ENCODE measurements around the gene ARHGEF25. TPM values are rescaled to one million over a fixed set of nuclear protein-coding genes. Genes with fewer than 3 reads are reported as not detected.
A peak's percentile ranks its signal among the peaks of the same experiment; 100 is the strongest.

ARHGEF25 gene
- total RNA-seq, 1 donor = 0.31 TPM

DNA sequence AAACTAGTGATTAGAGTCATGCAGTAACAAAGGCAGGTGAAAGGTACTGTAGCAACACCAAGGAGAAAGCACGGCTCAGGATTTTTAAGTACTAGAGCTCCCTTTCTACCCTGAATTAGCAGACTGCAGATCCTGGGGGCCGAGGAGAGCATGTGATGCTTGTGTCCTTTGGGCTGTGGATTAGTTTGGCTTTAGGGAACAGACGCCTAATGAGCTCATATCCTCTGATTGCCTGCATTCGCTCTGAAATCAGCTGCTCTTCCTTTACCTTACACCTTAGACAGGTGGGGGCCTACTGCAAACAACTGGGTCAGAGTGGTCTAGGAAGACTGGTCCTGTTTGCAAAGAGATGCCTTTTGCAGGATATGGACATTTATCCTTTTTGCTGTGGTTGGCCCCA, 18.0 kb upstream of the ARHGEF25 start:
- no peaks in the 10 kb centered on the region for H3K9me3 ChIP-seq (ENCODE audit: low read depth, low read length)
- H3K4me1 ChIP-seq (ENCODE audit: insufficient read depth, low read length) = peaks cover 23% of the 10 kb centered on the region
- no peak overlapping the region for H3K4me3 ChIP-seq (ENCODE audit: low read length)
- H3K27me3 ChIP-seq (ENCODE audit: insufficient read depth, low read length) = peaks cover under 1% of the 10 kb centered on the region

DNA sequence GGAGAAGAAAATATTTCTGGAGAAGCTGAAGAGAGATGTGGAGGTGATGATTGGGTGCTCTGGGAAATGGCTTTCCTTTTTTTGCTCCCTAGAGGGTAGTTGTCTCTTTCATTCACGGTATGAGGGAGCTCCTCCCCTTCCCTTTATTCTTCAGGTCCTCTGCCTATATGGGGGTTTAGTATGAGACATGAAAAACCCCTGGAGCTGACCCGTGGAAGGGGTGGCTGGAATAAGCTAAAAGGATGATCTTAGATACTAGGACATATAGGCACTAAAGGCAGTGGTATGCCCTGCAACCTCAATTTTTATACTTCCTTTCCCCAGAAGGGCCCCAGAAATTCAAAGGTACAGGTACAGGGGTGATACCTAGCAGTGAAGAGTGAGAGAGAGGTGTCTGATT, 10.8 kb upstream of the ARHGEF25 start:
- Histone ChIP-seq H3K4me1 (ENCODE audit: insufficient read depth, low read length) (peaks cover 19% of the 10 kb centered on the region), H3K4me3 (ENCODE audit: low read length) (no peak overlapping the region), H3K27me3 (ENCODE audit: insufficient read depth, low read length) (peaks cover 7% of the 10 kb centered on the region), H3K9me3 (ENCODE audit: low read depth, low read length) (no peaks in the 10 kb centered on the region)

DNA sequence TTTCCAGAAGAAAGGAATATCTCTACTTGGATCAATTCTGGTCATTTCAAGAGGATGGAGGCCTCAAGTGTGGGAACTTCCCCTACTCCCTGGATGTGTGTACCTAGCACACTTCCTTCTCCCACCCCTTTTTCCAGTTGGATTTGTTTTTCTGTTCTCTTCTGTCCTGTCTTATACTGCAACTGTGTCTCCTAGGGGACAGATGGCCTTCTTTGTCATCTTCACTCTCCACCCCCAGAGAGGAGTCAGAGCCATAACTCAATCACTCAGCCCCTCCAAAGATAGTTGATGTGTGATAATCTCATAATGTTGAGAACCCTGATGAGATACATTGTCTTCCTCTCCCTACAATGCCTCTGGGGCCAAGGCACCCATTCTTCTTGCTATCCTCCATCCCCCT, 8.7 kb upstream of the ARHGEF25 start:
- no peak overlapping the region for H3K4me3 ChIP-seq (ENCODE audit: low read length)
- H3K27me3 ChIP-seq (ENCODE audit: insufficient read depth, low read length) = peaks cover 14% of the 10 kb centered on the region
- peaks cover 24% of the 10 kb centered on the region for H3K4me1 ChIP-seq (ENCODE audit: insufficient read depth, low read length)
- no peaks in the 10 kb centered on the region for H3K9me3 ChIP-seq (ENCODE audit: low read depth, low read length)

DNA sequence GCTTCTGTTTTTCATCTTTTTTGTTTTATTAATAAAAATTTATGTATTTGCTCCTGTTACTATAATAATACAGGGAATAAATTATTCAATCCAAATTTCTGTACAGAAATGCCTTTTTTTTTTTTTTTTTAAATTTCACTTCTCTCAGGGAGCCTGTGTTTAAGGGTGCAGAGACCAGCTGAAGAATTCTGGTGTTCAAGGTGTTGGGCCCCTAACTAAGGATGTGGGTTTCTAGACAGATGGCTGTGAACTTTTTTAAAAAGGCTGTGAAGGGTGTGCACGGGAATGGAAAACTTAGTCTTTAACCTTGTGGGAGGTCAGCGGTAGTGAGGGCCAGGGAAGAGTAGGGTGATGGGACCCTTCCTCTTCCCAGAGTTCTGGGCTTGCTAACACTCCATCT, 7.9 kb upstream of the ARHGEF25 start:
- peaks cover 14% of the 10 kb centered on the region for H3K27me3 ChIP-seq (ENCODE audit: insufficient read depth, low read length)
- H3K4me3 ChIP-seq (ENCODE audit: low read length) = no peak overlapping the region
- peaks cover 24% of the 10 kb centered on the region for H3K4me1 ChIP-seq (ENCODE audit: insufficient read depth, low read length)
- H3K9me3 ChIP-seq (ENCODE audit: low read depth, low read length) = no peaks in the 10 kb centered on the region

DNA sequence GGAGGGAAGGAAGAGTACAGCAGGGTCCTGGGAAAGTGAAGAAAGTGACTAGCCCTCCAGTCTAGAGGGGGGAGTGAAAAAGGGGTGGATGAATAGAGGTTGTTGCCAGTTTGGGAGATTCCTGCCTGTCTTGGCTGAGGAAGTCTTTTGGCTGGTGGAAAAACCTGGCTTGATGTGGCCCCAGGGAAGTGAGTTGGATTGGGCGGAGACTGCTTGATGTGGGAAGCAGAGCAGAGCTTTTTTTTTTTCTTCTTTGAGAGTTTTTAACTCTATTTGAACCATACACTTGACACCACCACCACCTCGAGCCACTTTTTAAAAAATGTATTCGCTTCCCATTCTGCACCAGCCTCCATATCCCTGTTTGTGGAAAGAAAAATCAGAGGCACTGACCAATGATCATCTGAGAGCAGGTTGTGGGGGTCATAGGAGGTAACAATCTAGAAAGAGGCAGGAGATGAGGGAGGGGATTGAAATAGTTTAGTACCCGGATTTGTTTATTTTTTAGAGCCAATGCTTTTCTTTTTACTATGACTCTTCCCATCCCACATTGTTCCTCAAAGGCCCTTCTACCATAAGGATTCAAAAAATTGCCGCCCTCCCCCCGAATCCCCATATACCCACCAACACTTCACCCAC, 7.3 kb upstream of the ARHGEF25 start:
- Histone ChIP-seq H3K9me3 (ENCODE audit: low read depth, low read length) (no peaks in the 10 kb centered on the region), H3K4me1 (ENCODE audit: insufficient read depth, low read length) (peaks cover 24% of the 10 kb centered on the region), H3K27me3 (ENCODE audit: insufficient read depth, low read length) (peaks cover 16% of the 10 kb centered on the region), H3K4me3 (ENCODE audit: low read length) (peak overlapping the region; percentile 35)

DNA sequence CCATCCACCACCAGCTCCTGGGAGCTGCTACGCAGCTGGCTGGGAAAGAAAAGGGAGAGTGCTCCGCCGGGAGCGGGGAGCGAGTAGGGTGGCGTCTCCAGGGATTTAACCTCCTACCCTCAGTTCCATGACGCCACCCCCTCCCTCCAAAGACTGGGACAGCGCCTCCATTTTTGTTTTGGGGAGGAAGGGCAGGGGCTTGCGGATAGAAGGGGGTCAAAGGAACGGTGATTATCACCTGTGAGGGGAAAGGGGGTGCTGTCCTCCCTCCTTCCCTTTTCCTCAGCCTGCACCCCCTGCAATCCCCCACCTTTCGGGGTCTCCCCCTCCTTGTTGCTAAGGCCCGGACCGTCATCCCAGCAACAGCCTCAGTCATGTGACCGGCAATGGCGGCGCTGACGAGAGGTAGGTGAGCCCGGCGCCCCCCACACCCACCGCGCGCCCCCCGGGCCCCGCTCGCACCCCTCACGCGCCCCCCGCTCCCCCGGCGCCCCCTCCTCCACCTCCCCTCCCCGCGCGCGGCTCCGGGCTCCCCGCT, 6.7 kb upstream of the ARHGEF25 start, which contains the start of gene DTX3:
TSS of gene DTX3 (plus strand) at position 371 of the 538 bp plus-strand sequence. CDS start 1,694 bp downstream, outside the sequence.
- Histone ChIP-seq H3K9me3 (ENCODE audit: low read depth, low read length) (no peaks in the 10 kb centered on the region), H3K27me3 (ENCODE audit: insufficient read depth, low read length) (peaks cover 21% of the 10 kb centered on the region), H3K4me1 (ENCODE audit: insufficient read depth, low read length) (peaks cover 24% of the 10 kb centered on the region), H3K4me3 (ENCODE audit: low read length) (peak within 1 kb of the TSS; percentile 35)

DNA sequence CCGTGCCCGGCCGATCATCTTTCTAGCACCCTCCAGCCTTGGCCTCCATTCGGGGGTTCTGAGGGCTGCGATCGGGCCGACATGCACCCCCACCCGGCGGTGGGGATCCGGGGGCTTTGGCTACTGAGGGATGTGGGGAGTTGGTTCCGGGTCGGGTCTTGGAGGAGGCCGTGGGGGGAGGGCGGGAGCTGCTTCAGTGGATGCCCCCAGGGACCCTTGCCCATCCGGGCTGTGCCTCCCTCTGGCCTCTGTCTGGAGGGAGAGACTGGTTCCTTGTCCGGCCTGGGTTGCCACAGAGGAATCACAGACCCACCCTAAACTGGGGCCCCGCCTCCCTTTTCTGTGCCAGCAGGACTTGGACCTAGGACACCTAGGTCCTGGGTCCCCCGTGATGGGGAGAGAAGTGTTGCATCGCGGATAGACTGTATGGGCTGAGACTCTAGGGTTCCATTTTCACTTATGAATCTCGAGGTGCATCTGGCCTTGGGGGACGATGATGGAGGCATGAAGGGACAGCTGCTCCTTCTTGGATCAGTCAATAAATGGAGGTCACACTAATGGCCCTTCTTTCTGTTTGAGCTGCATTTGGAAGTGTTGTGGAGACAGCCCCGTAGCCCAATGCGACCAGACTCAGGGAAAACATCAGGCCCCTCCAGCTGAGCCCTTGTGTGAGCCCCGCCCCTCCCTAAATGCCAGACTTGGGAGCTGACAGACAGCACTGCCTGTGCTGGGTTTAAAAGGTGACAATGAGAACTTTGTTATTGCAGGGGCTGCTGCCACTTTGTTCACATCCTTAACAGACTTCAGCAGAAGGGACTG, 6.0 kb upstream of the ARHGEF25 start:
- peaks cover 21% of the 10 kb centered on the region for H3K27me3 ChIP-seq (ENCODE audit: insufficient read depth, low read length)
- H3K4me3 ChIP-seq (ENCODE audit: low read length) = peak overlapping the region; percentile 33

DNA sequence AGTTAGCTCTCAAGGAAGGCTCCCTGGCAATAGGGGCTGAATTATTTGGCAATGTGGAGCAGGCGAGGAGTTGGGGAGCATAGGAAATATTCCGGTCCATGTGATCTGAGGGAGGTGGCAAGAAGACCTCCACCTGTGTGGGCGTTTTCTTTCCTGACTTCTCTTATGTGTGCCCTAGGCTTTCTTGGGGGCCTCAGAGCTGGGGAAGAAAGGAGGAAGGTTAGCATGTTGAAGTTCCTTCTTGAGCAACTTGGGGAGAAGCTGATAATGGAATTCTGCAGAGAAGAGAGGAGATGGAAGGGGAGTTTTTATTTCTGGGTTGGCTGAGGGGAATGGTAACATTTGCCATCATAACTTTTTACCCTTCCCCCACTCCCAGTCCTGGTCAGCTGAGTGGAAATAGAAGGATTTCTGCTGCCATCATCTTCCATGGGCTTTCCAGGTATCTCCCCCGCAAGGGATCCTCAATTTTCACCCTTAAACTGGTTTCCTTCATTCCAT, 5.4 kb upstream of the ARHGEF25 start:
- no peaks in the 10 kb centered on the region for H3K9me3 ChIP-seq (ENCODE audit: low read depth, low read length)
- H3K4me3 ChIP-seq (ENCODE audit: low read length) = no peak overlapping the region
- H3K4me1 ChIP-seq (ENCODE audit: insufficient read depth, low read length) = peaks cover 29% of the 10 kb centered on the region
- peaks cover 28% of the 10 kb centered on the region for H3K27me3 ChIP-seq (ENCODE audit: insufficient read depth, low read length)

More for the DNA sequence above, 6.0 kb upstream of the ARHGEF25 start:
- Histone ChIP-seq H3K9me3 (ENCODE audit: low read depth, low read length) (no peaks in the 10 kb centered on the region), H3K4me1 (ENCODE audit: insufficient read depth, low read length) (peaks cover 24% of the 10 kb centered on the region)

DNA sequence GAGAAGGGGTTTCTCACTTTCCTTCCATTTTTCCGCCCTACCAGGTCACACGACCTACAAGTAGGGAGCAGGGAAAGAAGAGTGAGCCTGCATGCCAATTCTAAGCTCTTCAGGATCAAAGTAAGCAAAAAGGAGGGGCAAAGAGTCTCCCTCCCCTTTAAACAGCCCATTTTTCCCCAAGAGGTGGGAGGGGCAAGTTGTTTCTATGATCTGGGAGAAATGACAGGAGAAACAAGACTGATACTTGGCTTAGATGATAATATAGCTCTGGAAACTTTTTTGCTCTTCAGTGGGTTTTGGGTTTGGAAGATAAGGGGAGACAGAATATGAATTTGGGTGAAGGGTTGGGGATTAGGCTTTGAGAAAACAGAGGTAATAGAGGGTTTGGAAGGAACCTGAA, 4.8 kb upstream of the ARHGEF25 start:
- H3K4me1 ChIP-seq (ENCODE audit: insufficient read depth, low read length) = peaks cover 35% of the 10 kb centered on the region
- H3K4me3 ChIP-seq (ENCODE audit: low read length) = no peak overlapping the region
- no peaks in the 10 kb centered on the region for H3K9me3 ChIP-seq (ENCODE audit: low read depth, low read length)
- peaks cover 29% of the 10 kb centered on the region for H3K27me3 ChIP-seq (ENCODE audit: insufficient read depth, low read length)

DNA sequence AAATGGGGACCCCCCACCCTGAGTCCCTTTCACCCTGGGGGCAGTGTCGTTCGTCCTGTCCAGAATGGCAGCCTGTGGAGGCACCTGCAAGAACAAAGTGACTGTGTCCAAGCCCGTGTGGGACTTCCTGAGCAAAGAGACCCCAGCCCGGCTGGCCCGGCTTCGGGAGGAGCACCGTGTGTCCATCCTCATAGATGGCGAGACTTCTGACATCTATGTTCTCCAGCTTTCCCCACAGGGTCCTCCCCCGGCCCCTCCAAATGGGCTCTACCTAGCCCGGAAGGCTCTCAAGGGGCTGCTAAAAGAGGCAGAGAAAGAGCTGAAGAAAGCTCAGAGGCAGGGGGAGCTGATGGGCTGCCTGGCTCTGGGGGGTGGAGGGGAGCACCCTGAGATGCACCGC, 4.4 kb upstream of the ARHGEF25 start:
- Histone ChIP-seq H3K4me1 (ENCODE audit: insufficient read depth, low read length) (peaks cover 35% of the 10 kb centered on the region), H3K9me3 (ENCODE audit: low read depth, low read length) (no peaks in the 10 kb centered on the region), H3K27me3 (ENCODE audit: insufficient read depth, low read length) (peaks cover 30% of the 10 kb centered on the region), H3K4me3 (ENCODE audit: low read length) (no peak overlapping the region)

DNA sequence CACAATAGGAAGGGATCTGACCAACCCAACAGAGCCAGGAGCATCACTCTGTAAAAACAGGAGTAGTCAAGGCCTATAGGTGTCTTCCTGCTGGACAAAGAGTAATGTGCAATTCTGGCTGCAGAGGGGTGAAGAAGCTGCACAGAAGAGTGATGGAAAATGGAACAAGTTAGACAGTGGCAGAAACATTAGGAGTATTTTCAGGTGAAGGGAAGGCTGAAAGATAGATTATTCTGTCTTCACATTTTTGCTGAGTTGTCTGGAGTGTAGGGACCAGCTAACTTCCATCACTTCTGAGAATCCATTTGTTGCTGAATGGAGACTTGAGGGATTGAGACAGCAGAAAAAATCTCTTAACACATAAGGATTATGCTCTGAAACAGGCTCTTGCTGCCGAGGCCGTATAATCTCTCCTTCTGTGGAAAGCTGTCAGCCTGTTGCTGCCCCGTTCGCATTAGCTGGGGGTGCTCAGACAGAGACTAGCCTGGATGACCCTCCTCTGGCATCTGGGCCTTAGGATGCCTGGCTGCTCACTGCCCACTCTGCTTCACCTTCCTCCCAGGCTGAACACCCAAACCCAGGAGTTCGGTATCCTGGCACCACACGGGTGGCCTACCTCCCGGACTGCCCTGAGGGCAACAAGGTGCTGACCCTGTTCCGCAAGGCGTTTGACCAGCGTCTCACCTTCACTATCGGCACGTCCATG, 3.1 kb upstream of the ARHGEF25 start:
- Histone ChIP-seq H3K4me1 (ENCODE audit: insufficient read depth, low read length) (peaks cover 35% of the 10 kb centered on the region), H3K4me3 (ENCODE audit: low read length) (no peak overlapping the region), H3K27me3 (ENCODE audit: insufficient read depth, low read length) (peaks cover 43% of the 10 kb centered on the region), H3K9me3 (ENCODE audit: low read depth, low read length) (no peaks in the 10 kb centered on the region)

DNA sequence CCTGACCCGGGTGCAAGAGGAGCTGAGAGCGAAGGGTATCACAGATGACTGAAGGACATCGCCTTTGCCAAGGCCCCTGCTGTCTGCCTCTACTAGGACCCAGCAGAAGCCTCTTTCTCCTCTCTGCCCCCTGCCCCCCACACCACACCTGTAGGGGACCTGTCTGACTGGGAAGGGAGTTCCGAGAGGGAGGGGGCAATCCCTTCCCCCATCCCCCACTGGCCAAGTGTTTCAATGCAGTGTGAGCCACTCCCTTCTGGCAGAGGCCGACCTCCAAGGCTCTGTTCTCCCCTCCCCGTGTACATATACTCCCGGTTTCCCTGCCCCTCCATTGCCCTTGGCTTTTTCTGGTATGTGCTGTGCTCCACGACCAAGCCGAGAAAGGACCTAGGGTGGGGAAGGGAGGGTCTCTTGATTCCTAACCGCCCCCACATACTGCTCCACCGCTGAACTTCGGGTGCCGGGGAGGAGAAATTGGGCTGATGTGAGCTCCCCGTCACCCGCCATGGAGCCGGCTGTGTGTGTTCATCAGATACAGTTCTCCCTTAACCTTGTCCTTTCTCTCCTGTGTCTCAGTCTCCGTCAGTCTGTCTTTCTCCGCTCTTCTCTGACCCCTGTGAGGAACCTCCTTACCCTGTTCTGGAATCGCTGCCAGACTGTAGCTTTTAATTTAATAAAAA, 2.0 kb upstream of the ARHGEF25 start:
- Histone ChIP-seq H3K4me1 (ENCODE audit: insufficient read depth, low read length) (peaks cover 31% of the 10 kb centered on the region), H3K27me3 (ENCODE audit: insufficient read depth, low read length) (peaks cover 46% of the 10 kb centered on the region), H3K9me3 (ENCODE audit: low read depth, low read length) (no peaks in the 10 kb centered on the region), H3K4me3 (ENCODE audit: low read length) (no peak overlapping the region)

DNA sequence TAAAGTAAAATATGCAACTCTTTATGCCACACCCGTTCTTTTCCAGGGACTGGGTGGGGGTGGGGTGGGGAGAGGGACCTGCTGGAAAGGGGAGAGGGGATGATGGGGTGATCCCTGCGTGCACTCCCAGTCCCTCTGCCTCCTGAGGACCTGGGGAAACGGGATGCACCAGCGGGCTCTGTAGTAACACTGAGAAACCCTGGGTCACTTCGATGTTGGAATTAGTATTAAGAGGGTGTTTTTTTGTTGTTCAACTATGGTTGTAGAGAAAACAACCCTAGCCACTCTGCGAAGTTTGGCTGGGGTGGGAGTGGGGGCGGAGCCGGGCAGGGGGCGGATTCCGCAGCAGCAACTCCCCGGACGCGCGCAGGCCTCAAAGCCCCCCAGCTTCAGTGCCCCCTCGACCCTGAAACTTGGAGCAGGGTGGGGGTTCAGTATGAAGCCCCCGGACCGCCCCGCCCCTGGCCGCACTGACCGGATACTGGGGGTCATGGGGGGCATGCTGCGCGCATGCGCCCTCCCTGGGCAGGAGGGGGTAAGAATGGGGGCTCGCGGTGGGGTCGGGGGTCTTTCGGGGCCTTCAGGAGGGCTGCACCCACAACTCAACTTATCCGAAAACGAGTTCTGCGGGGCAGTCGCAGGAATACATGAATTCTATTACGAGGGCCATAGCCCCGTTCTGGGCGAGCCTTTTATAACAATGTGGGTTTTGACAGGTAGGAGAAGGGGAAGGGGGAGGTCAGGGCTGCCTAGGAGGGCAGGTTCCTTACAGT, 1.3 kb upstream of the ARHGEF25 start:
- Histone ChIP-seq H3K4me1 (ENCODE audit: insufficient read depth, low read length) (peaks cover 30% of the 10 kb centered on the region), H3K27me3 (ENCODE audit: insufficient read depth, low read length) (peaks cover 43% of the 10 kb centered on the region), H3K9me3 (ENCODE audit: low read depth, low read length) (no peaks in the 10 kb centered on the region), H3K4me3 (ENCODE audit: low read length) (no peak overlapping the region)

All from mononuclear cell (primary cell).